ENCODE measurements around the gene RSRC1. TPM values are rescaled to one million over a fixed set of nuclear protein-coding genes. Genes with fewer than 3 reads are reported as not detected.

Gene RSRC1
- total RNA-seq, 1 experiment from 2014 or later, result 49.4 TPM

GRCh38 chr3:158565076-158565475 lies 455.2 kb downstream of the RSRC1 start:
- H3K27ac ChIP-seq (ENCODE audit: low read length), result no peak overlapping the region
- DNase-seq (ENCODE audit: low read depth, low spot score), result no peak
- TF ChIP-seq TCF7L2 (IDR thresholded peaks at IDR 0.05; ENCODE audit: low read depth, low read length), result no peak
- TF ChIP-seq, protein P1, sequence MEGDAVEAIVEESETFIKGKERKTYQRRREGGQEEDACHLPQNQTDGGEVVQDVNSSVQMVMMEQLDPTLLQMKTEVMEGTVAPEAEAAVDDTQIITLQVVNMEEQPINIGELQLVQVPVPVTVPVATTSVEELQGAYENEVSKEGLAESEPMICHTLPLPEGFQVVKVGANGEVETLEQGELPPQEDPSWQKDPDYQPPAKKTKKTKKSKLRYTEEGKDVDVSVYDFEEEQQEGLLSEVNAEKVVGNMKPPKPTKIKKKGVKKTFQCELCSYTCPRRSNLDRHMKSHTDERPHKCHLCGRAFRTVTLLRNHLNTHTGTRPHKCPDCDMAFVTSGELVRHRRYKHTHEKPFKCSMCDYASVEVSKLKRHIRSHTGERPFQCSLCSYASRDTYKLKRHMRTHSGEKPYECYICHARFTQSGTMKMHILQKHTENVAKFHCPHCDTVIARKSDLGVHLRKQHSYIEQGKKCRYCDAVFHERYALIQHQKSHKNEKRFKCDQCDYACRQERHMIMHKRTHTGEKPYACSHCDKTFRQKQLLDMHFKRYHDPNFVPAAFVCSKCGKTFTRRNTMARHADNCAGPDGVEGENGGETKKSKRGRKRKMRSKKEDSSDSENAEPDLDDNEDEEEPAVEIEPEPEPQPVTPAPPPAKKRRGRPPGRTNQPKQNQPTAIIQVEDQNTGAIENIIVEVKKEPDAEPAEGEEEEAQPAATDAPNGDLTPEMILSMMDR (IDR thresholded peaks at IDR 0.05), result no peak
- no peak for TF ChIP-seq REST (IDR thresholded peaks at IDR 0.05; ENCODE audit: insufficient read depth in 1 of 2, low read depth in 2 of 2, low read length in 1 of 2)
- no peak for TF ChIP-seq POLR2AphosphoS5 (IDR thresholded peaks at IDR 0.05; ENCODE audit: low read depth, low read length)
- TF ChIP-seq SIN3A (IDR thresholded peaks at IDR 0.05; ENCODE audit: borderline replicate concordance, insufficient read depth, low read depth, low read length), result no peak
- in situ Hi-C loops (cut with HindIII; ENCODE audit: low pct_unique_long_range_greater_than_20kb, low sequenced_read_pairs), result no loop called here
- no peak overlapping the region for H3K4me3 ChIP-seq (ENCODE audit: low read depth in 2 of 2, low read length in 2 of 2)
- intact Hi-C loops (cut with micrococcal nuclease; ENCODE audit: unreplicated experiment), result no loop called here
- 0 out of 2 replicates have a peak, but pooled peaks cover under 1% of the 10 kb centered on the region for H3K4me1 ChIP-seq (ENCODE audit: control insufficient read depth, insufficient read depth, low read length)
- ATAC-seq, result no peak
- no TSS peak for BruUV-seq (replicated peaks)
- no peaks in the 10 kb centered on the region; the same call in 1 of the 2 replicates for H3K27me3 ChIP-seq (ENCODE audit: control insufficient read depth, insufficient read depth, low read length)
- H3K9me3 ChIP-seq (ENCODE audit: control insufficient read depth, insufficient read depth, low read depth, low read length), result no peaks in the 10 kb centered on the region
- ChIA-PET POLR2A (no interaction called here), CTCF (no interaction called here)
- H3K36me3 ChIP-seq (ENCODE audit: control insufficient read depth, insufficient read depth, low read length), result no peaks in the 10 kb centered on the region

GRCh38 chr3:158568784-158569183 lies 458.9 kb downstream of the RSRC1 start:
- in situ Hi-C loops (cut with HindIII; ENCODE audit: low pct_unique_long_range_greater_than_20kb, low sequenced_read_pairs), result no loop called here
- H3K9me3 ChIP-seq (ENCODE audit: control insufficient read depth, insufficient read depth, low read depth, low read length), result no peaks in the 10 kb centered on the region
- no peak overlapping the region for H3K4me3 ChIP-seq (ENCODE audit: low read depth in 2 of 2, low read length in 2 of 2)
- H3K36me3 ChIP-seq (ENCODE audit: control insufficient read depth, insufficient read depth, low read length), result no peaks in the 10 kb centered on the region
- BruUV-seq (replicated peaks), result no TSS peak
- TF ChIP-seq TCF7L2 (IDR thresholded peaks at IDR 0.05; ENCODE audit: low read depth, low read length) (no peak), POLR2AphosphoS5 (IDR thresholded peaks at IDR 0.05; ENCODE audit: low read depth, low read length) (no peak), SIN3A (IDR thresholded peaks at IDR 0.05; ENCODE audit: borderline replicate concordance, insufficient read depth, low read depth, low read length) (no peak), REST (IDR thresholded peaks at IDR 0.05; ENCODE audit: insufficient read depth in 1 of 2, low read depth in 2 of 2, low read length in 1 of 2) (no peak)
- TF ChIP-seq, protein P1 (IDR thresholded peaks at IDR 0.05), result no peak
- CTCF ChIA-PET, result interaction anchor here (1.0 kb wide), 1 partner anchor 221 kb away, joined by 3 read pairs; no protein-coding TSS in a partner anchor
- DNase-seq (ENCODE audit: low read depth, low spot score) (no peak), ATAC-seq (no peak)
- H3K4me1 ChIP-seq (ENCODE audit: control insufficient read depth, insufficient read depth, low read length), result peaks cover 9% of the 10 kb centered on the region
- H3K27me3 ChIP-seq (ENCODE audit: control insufficient read depth, insufficient read depth, low read length), result no peaks in the 10 kb centered on the region; the same call in 1 of the 2 replicates
- H3K27ac ChIP-seq (ENCODE audit: low read length), result no peak overlapping the region
- POLR2A ChIA-PET, result interaction anchor here (0.6 kb wide), 1 partner anchor 572 kb away, joined by 14 read pairs; no protein-coding TSS in a partner anchor
- intact Hi-C loops (cut with micrococcal nuclease; ENCODE audit: unreplicated experiment), result no loop called here
